ENCODE data around the gene ITPKC. TPM values are rescaled to one million over a fixed set of nuclear protein-coding genes. Genes with fewer than 3 reads are reported as not detected.

The ITPKC gene
- 8.8 TPM for polyA plus RNA-seq (2012; ENCODE audit: insufficient read depth, insufficient read length, low read depth)

DNA sequence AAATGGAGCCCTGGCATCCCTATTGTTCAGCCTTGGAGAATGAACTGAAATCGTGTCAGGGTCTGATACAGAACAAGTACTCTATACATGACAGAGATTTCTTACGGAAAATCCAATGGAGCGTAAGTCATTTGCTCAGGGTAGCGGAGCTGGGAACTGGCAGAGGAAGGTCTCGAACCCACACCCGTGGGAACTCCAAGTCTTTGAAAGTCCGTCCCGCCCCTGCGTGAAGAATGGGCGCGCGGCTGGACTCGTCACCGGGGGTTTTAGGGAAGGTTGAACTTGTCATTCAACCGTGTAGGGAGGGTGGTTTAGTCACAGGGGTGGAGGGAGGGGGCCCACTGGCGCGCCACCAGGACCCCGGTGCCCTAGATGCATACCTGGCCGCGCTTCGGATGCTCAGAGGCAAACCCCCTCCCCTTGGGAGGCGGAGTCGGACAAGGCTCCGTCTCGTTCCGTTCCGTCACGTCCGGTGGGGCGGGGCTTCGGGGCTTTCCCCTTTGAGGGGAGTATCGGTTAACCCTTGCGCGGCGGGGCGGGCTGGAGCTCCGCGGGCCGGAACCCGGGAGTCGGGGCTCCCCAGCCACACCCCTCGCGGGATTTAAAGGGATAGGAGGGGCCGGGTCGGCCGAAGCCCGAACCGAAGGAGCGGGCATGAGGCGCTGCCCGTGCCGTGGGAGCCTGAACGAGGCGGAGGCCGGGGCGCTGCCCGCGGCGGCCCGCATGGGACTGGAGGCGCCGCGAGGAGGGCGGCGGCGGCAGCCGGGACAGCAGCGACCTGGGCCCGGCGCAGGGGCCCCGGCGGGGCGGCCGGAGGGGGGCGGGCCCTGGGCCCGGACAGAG lies at the start of gene ITPKC, which contains the start of gene COQ8B:
ITPKC (plus strand) TSS at position 631 of the 843 bp plus-strand sequence; CDS start at position 655, 24 bp downstream.
COQ8B (minus strand) TSS at position 405 of the 843 bp plus-strand sequence. CDS start 2,254 bp downstream, outside the sequence.
- peak; percentile 100 for DNase-seq
- H3K4me1 ChIP-seq, result peaks cover 4% of the 10 kb centered on the region; the same call in 1 of the 2 replicates
- H3K4me3 ChIP-seq (ENCODE audit: low read depth, low read length), result peak within 1 kb of the TSS; percentile 84
- H3K9me3 ChIP-seq, result no peaks in the 10 kb centered on the region
- TF ChIP-seq, protein P1, sequence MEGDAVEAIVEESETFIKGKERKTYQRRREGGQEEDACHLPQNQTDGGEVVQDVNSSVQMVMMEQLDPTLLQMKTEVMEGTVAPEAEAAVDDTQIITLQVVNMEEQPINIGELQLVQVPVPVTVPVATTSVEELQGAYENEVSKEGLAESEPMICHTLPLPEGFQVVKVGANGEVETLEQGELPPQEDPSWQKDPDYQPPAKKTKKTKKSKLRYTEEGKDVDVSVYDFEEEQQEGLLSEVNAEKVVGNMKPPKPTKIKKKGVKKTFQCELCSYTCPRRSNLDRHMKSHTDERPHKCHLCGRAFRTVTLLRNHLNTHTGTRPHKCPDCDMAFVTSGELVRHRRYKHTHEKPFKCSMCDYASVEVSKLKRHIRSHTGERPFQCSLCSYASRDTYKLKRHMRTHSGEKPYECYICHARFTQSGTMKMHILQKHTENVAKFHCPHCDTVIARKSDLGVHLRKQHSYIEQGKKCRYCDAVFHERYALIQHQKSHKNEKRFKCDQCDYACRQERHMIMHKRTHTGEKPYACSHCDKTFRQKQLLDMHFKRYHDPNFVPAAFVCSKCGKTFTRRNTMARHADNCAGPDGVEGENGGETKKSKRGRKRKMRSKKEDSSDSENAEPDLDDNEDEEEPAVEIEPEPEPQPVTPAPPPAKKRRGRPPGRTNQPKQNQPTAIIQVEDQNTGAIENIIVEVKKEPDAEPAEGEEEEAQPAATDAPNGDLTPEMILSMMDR (IDR thresholded peaks at IDR 0.05; ENCODE audit: low read depth, low read length), result no peak
- no peaks in the 10 kb centered on the region for H3K36me3 ChIP-seq
- H3K27me3 ChIP-seq, result no peaks in the 10 kb centered on the region

- DNase-seq, result no peak
- H3K9me3 ChIP-seq, result no peaks in the 10 kb centered on the region
- no peak overlapping the region for H3K4me3 ChIP-seq (ENCODE audit: low read depth, low read length)
- H3K36me3 ChIP-seq, result peaks cover 27% of the 10 kb centered on the region
- TF ChIP-seq, protein P1 (IDR thresholded peaks at IDR 0.05; ENCODE audit: low read depth, low read length), result no peak
- H3K4me1 ChIP-seq, result peaks cover 3% of the 10 kb centered on the region; the same call in 1 of the 2 replicates
- no peaks in the 10 kb centered on the region for H3K27me3 ChIP-seq
These were observed 49.3 kb upstream of the ITPKC start for GRCh38 chr19:40667602-40668001.

DNA sequence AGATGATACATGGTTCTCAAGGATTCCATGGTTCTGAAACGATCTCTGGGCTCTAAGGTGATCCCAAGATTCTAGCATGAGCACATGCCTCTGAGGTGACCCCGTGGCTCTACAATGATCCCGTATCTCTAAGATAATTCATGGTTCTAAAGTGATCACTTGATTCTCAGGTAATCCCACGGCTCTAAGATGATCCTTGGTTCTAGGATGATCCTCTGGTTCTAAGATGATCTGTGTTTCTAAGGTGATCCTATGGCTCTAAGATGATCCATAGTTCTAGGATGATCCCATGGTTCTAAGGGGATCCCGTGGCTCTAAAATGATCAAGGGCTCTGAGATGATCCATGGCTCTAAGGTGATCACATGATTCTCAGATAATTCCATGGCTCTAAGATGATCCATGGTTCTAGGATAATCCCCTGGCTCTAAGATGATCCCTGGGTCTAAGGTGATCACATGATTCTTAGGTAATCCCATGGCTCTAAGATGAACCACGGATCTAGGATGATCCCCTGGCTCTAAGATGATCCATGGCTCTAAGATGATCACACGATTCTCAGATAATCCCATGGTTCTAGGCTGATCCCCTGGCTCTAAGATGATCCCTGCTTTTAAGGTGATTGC lies 47.8 kb upstream of the ITPKC start:
- no peak overlapping the region for H3K4me3 ChIP-seq (ENCODE audit: low read depth, low read length)
- peaks cover 37% of the 10 kb centered on the region for H3K36me3 ChIP-seq
- TF ChIP-seq, protein P1 (IDR thresholded peaks at IDR 0.05; ENCODE audit: low read depth, low read length), result no peak
- DNase-seq, result no peak
- H3K9me3 ChIP-seq, result no peaks in the 10 kb centered on the region
- H3K4me1 ChIP-seq, result no peaks in the 10 kb centered on the region
- H3K27me3 ChIP-seq, result no peaks in the 10 kb centered on the region

- TF ChIP-seq, protein P1 (IDR thresholded peaks at IDR 0.05; ENCODE audit: low read depth, low read length), result no peak
- Histone ChIP-seq H3K27me3 (no peaks in the 10 kb centered on the region), H3K9me3 (no peaks in the 10 kb centered on the region), H3K4me3 (ENCODE audit: low read depth, low read length) (no peak overlapping the region), H3K4me1 (no peaks in the 10 kb centered on the region), H3K36me3 (peaks cover 52% of the 10 kb centered on the region)
- no peak for DNase-seq
These were observed 45.5 kb upstream of the ITPKC start for GRCh38 chr19:40671404-40671803.

GRCh38 chr19:40672038-40672437 lies 44.9 kb upstream of the ITPKC start:
- no peaks in the 10 kb centered on the region for H3K4me1 ChIP-seq
- no peaks in the 10 kb centered on the region for H3K9me3 ChIP-seq
- TF ChIP-seq, protein P1 (IDR thresholded peaks at IDR 0.05; ENCODE audit: low read depth, low read length), result no peak
- H3K4me3 ChIP-seq (ENCODE audit: low read depth, low read length), result no peak overlapping the region
- no peak for DNase-seq
- H3K36me3 ChIP-seq, result peaks cover 55% of the 10 kb centered on the region
- no peaks in the 10 kb centered on the region for H3K27me3 ChIP-seq
